Astrocyte (in vitro differentiated cells and primary cell): ENCODE results near the gene NEURL3. TPM values are rescaled to one million over a fixed set of nuclear protein-coding genes. Genes with fewer than 3 reads are reported as not detected.

Experiments used
- DNase-seq: peaks from one replicate; pipeline ENCODE4 v3.0.0-alpha.2; 2010; ENCODE audit warnings: low read depth
- FAIRE-seq: peaks from 2 replicates; lab custom pipeline; 2011; peaks lifted over from hg19 to GRCh38; lab: Jason Lieb, UNC
- H2AFZ ChIP-seq: 2 replicates; pipeline ENCODE4 v1.6.0; 2012; ENCODE audit warnings: low read depth, low read length, inconsistent platforms
- H3K27ac ChIP-seq: 2 replicates; pipeline ENCODE4 v1.5.1; 2011; ENCODE audit warnings: low read depth, low read length, inconsistent platforms
- H3K27me3 ChIP-seq: 2 replicates; pipeline ENCODE4 v1.6.0; 2011; ENCODE audit warnings: low read length, inconsistent platforms; ENCODE audit not compliant: insufficient read depth
- H3K36me3 ChIP-seq: 2 replicates; pipeline ENCODE4 v1.5.1; 2011; ENCODE audit warnings: low read length, inconsistent platforms; ENCODE audit not compliant: insufficient read depth
- H3K4me1 ChIP-seq: 2 replicates; pipeline ENCODE4 v1.5.1; 2011; ENCODE audit warnings: low read length, inconsistent platforms; ENCODE audit not compliant: insufficient read depth
- H3K4me2 ChIP-seq: 2 replicates; pipeline ENCODE4 v1.6.0; 2012; ENCODE audit warnings: low read length, inconsistent platforms
- H3K4me3 ChIP-seq: 2 replicates; pipeline ENCODE4 v1.5.1; 2011; ENCODE audit warnings: low read depth, mild to moderate bottlenecking, low read length, inconsistent platforms; ENCODE audit not compliant: insufficient read depth
- H3K79me2 ChIP-seq: 2 replicates; pipeline ENCODE4 v1.6.0; 2012; ENCODE audit warnings: mild to moderate bottlenecking, low read length, inconsistent platforms; ENCODE audit not compliant: insufficient read depth
- H3K9ac ChIP-seq: 2 replicates; pipeline ENCODE4 v1.6.0; 2012; ENCODE audit warnings: mild to moderate bottlenecking, low read length, inconsistent platforms
- H3K9me3 ChIP-seq: 2 replicates; pipeline ENCODE4 v1.5.1; 2012; ENCODE audit warnings: low read depth, mild to moderate bottlenecking, low read length, inconsistent platforms; ENCODE audit not compliant: insufficient read depth
- H4K20me1 ChIP-seq: 2 replicates; pipeline ENCODE4 v1.6.0; 2012; ENCODE audit warnings: low read length, inconsistent platforms; ENCODE audit not compliant: insufficient read depth
- H3K27ac Mint-ChIP-seq: one replicate; pipeline ENCODE4 v1.8.0; 2021; ENCODE audit warnings: mild to moderate bottlenecking, mixed read lengths; ENCODE audit not compliant: unreplicated experiment
- H3K27me3 Mint-ChIP-seq: one replicate; pipeline ENCODE4 v1.8.0; 2021; ENCODE audit warnings: low read depth, mixed read lengths; ENCODE audit not compliant: unreplicated experiment
- H3K36me3 Mint-ChIP-seq: one replicate; pipeline ENCODE4 v1.8.0; 2021; ENCODE audit warnings: low read depth, mixed read lengths; ENCODE audit not compliant: unreplicated experiment
- H3K4me1 Mint-ChIP-seq: one replicate; pipeline ENCODE4 v1.8.0; 2021; ENCODE audit warnings: low read depth, mixed read lengths; ENCODE audit not compliant: unreplicated experiment
- H3K4me3 Mint-ChIP-seq: one replicate; pipeline ENCODE4 v1.8.0; 2021; ENCODE audit warnings: mild to moderate bottlenecking, moderate library complexity, mixed read lengths; ENCODE audit not compliant: unreplicated experiment
- H3K9me3 Mint-ChIP-seq: one replicate; pipeline ENCODE4 v1.8.0; 2021; ENCODE audit warnings: mild to moderate bottlenecking, mixed read lengths; ENCODE audit not compliant: unreplicated experiment
- EZH2 ChIP-seq: IDR thresholded peaks from 2 replicates; pipeline ENCODE4 v1.6.1; 2012; ENCODE audit warnings: mild to moderate bottlenecking, low read length, inconsistent platforms; ENCODE audit not compliant: insufficient read depth
- total RNA-seq: library from RNA; stranded (reverse); gene quantifications from 2 replicates; pipeline ENCODE4 v1.2.1, GENCODE V29; 2021
- TF ChIP-seq, protein P1 (sequence below): IDR thresholded peaks from 2 replicates; pipeline ENCODE4 v1.5.1; 2011; ENCODE audit warnings: low read depth, mild to moderate bottlenecking, inconsistent platforms, low read length, moderate library complexity; ENCODE audit not compliant: insufficient read depth

The NEURL3 gene
- total RNA-seq, 1 donor from 2014 or later, result 0.34 TPM

GRCh38 chr2:96548558-96549465 lies 43.7 kb upstream of the NEURL3 start:
- Histone ChIP-seq H3K4me3 (no peak overlapping the region), H3K36me3 (no peaks in the 10 kb centered on the region), H3K4me2 (no peak overlapping the region), H3K9me3 (no peaks in the 10 kb centered on the region), H3K9ac (no peak overlapping the region), H3K27ac (no peak overlapping the region), H4K20me1 (peaks cover 44% of the 10 kb centered on the region), H3K79me2 (peaks cover 6% of the 10 kb centered on the region), H2AFZ (no peak overlapping the region), H3K4me1 (peaks cover 7% of the 10 kb centered on the region), H3K27me3 (no peaks in the 10 kb centered on the region)
- FAIRE-seq, result no peak
- no peak for TF ChIP-seq EZH2
- TF ChIP-seq, protein P1, sequence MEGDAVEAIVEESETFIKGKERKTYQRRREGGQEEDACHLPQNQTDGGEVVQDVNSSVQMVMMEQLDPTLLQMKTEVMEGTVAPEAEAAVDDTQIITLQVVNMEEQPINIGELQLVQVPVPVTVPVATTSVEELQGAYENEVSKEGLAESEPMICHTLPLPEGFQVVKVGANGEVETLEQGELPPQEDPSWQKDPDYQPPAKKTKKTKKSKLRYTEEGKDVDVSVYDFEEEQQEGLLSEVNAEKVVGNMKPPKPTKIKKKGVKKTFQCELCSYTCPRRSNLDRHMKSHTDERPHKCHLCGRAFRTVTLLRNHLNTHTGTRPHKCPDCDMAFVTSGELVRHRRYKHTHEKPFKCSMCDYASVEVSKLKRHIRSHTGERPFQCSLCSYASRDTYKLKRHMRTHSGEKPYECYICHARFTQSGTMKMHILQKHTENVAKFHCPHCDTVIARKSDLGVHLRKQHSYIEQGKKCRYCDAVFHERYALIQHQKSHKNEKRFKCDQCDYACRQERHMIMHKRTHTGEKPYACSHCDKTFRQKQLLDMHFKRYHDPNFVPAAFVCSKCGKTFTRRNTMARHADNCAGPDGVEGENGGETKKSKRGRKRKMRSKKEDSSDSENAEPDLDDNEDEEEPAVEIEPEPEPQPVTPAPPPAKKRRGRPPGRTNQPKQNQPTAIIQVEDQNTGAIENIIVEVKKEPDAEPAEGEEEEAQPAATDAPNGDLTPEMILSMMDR, result no peak
- peaks cover 21% of the 10 kb centered on the region for H3K36me3 Mint-ChIP-seq
- H3K27me3 Mint-ChIP-seq, result no peaks in the 10 kb centered on the region
- no peak overlapping the region for H3K4me3 Mint-ChIP-seq
- H3K4me1 Mint-ChIP-seq, result peaks cover 2% of the 10 kb centered on the region
- no peak for DNase-seq
- peaks cover 4% of the 10 kb centered on the region for H3K9me3 Mint-ChIP-seq
- no peak overlapping the region for H3K27ac Mint-ChIP-seq

- Mint-ChIP-seq H3K4me3 (no peak overlapping the region), H3K4me1 (peaks cover 2% of the 10 kb centered on the region), H3K36me3 (peaks cover 22% of the 10 kb centered on the region), H3K9me3 (peaks cover 4% of the 10 kb centered on the region), H3K27me3 (no peaks in the 10 kb centered on the region), H3K27ac (no peak overlapping the region)
- DNase-seq (peak; percentile 57), FAIRE-seq (no peak)
- H3K79me2 ChIP-seq, result peaks cover 12% of the 10 kb centered on the region
- peaks cover 7% of the 10 kb centered on the region for H3K4me1 ChIP-seq
- H3K9me3 ChIP-seq, result no peaks in the 10 kb centered on the region
- TF ChIP-seq EZH2, result no peak
- TF ChIP-seq, protein P1, result no peak
- peaks cover 49% of the 10 kb centered on the region for H4K20me1 ChIP-seq
- H3K4me3 ChIP-seq, result no peak overlapping the region
- H3K36me3 ChIP-seq, result peaks cover 2% of the 10 kb centered on the region
- H3K27ac ChIP-seq, result no peak overlapping the region
- no peak overlapping the region for H2AFZ ChIP-seq
- H3K4me2 ChIP-seq, result peak overlapping the region; percentile 2
- H3K9ac ChIP-seq, result no peak overlapping the region
- no peaks in the 10 kb centered on the region for H3K27me3 ChIP-seq
Measured at GRCh38 chr2:96547731-96548171, 42.6 kb upstream of the NEURL3 start.

GRCh38 chr2:96547203-96547641 lies 42.1 kb upstream of the NEURL3 start:
- peaks cover 23% of the 10 kb centered on the region for H3K36me3 Mint-ChIP-seq
- peaks cover 7% of the 10 kb centered on the region for H3K4me1 ChIP-seq
- no peak overlapping the region for H3K4me3 ChIP-seq
- H3K9me3 Mint-ChIP-seq, result peaks cover 4% of the 10 kb centered on the region
- H3K4me3 Mint-ChIP-seq, result no peak overlapping the region
- peaks cover 55% of the 10 kb centered on the region for H4K20me1 ChIP-seq
- H3K79me2 ChIP-seq, result peaks cover 18% of the 10 kb centered on the region
- no peak for FAIRE-seq
- H3K9ac ChIP-seq, result no peak overlapping the region
- H3K36me3 ChIP-seq, result peaks cover 4% of the 10 kb centered on the region
- no peak for DNase-seq
- no peak overlapping the region for H3K27ac ChIP-seq
- TF ChIP-seq, protein P1, result no peak
- no peak for TF ChIP-seq EZH2
- no peak overlapping the region for H2AFZ ChIP-seq
- peaks cover 2% of the 10 kb centered on the region for H3K4me1 Mint-ChIP-seq
- H3K27me3 ChIP-seq, result no peaks in the 10 kb centered on the region
- peak overlapping the region; percentile 2 for H3K4me2 ChIP-seq
- H3K9me3 ChIP-seq, result no peaks in the 10 kb centered on the region
- H3K27ac Mint-ChIP-seq, result no peak overlapping the region
- H3K27me3 Mint-ChIP-seq, result no peaks in the 10 kb centered on the region
